LNCAP (cell line): ENCODE measurements around the gene DHRS4L2.

Experiments used
- CTCF ChIP-seq: fragments of 450-650 bp; IDR thresholded peaks from 2 replicates; pipeline ENCODE4 v1.5.1; 2017; ENCODE audit warnings: mild to moderate bottlenecking

The DHRS4L2 gene

GRCh38 chr14:24036169-24036962 is 47.6 kb downstream of the DHRS4L2 start:
- peak; percentile 64 for TF ChIP-seq CTCF

GRCh38 chr14:24037658-24038037 is 48.9 kb downstream of the DHRS4L2 start:
- TF ChIP-seq CTCF = no peak

- TF ChIP-seq CTCF = no peak
These were observed 50.0 kb downstream of the DHRS4L2 start for GRCh38 chr14:24038686-24039085.

- TF ChIP-seq CTCF = no peak
These were observed 52.0 kb downstream of the DHRS4L2 start for GRCh38 chr14:24040692-24041091.

- TF ChIP-seq CTCF = no peak
These were observed 54.0 kb downstream of the DHRS4L2 start for GRCh38 chr14:24042746-24043145.

GRCh38 chr14:24051176-24051788 is 62.6 kb downstream of the DHRS4L2 start:
- no peak for TF ChIP-seq CTCF

GRCh38 chr14:24051789-24052655 is 63.3 kb downstream of the DHRS4L2 start, which contains the start of gene CARMIL3:
Gene CARMIL3, plus strand, starts transcription at chr14:24052009. Its CDS starts 145 bp downstream, at chr14:24052154.
- no peak for TF ChIP-seq CTCF
